PC-9 (cell line): ENCODE results near the gene PLVAP. TPM values are rescaled to one million over a fixed set of nuclear protein-coding genes. Genes with fewer than 3 reads are reported as not detected.

ENCODE experiments used
- BruUV-seq: library from RNA; stranded (reverse); fragments of 400-500 nt; replicated peaks from 2 replicates; lab custom pipeline; 2021; lab: Mats Ljungman, UMichigan
- CTCF ChIA-PET: fragments of 300-600 bp; sonication (Branson Sonifier 250); formaldehyde crosslinking; loops from one replicate; lab custom pipeline; 2022; ENCODE audit warnings: antibody characterized with exemption; lab: Charles Lee
- POLR2A ChIA-PET: fragments of 300-600 bp; sonication (Branson Sonifier 250); formaldehyde crosslinking; loops from one replicate; lab custom pipeline; 2022; ENCODE audit warnings: antibody characterized with exemption; ENCODE audit not compliant: unreplicated experiment; lab: Charles Lee
- DNase-seq, 2 experiments: peaks; one replicate each; pipeline versions ENCODE4 v3.0.0 to v3.0.0-alpha.2; 2015 to 2022; ENCODE audit warnings: mixed read lengths in 1 of 2
- H2AFZ ChIP-seq: fragments of 200-600 bp; sonication (generic); 2 replicates; pipeline ENCODE4 v1.8.1; 2017; ENCODE audit warnings: antibody characterized with exemption
- H3F3A ChIP-seq: fragments of 200-600 bp; sonication (generic); 2 replicates; pipeline ENCODE4 v1.8.1; 2017; ENCODE audit warnings: antibody characterized with exemption, mild to moderate bottlenecking, low read depth; ENCODE audit not compliant: insufficient read depth
- H3K27ac ChIP-seq: fragments of 200-600 bp; sonication (generic); 2 replicates; pipeline ENCODE4 v1.6.1; 2016; ENCODE audit warnings: mixed run types
- H3K27me3 ChIP-seq: fragments of 200-600 bp; sonication (generic); 2 replicates; pipeline ENCODE4 v1.6.1; 2016; ENCODE audit warnings: low read depth, mixed run types; ENCODE audit not compliant: insufficient read depth
- H3K36me3 ChIP-seq: fragments of 200-600 bp; sonication (generic); 2 replicates; pipeline ENCODE4 v1.6.1; 2016; ENCODE audit warnings: low read depth, mixed run types
- H3K4me1 ChIP-seq: fragments of 200-600 bp; sonication (generic); replicated peaks from 2 replicates; pipeline ENCODE4 v1.6.1; 2016; ENCODE audit warnings: mixed run types; ENCODE audit not compliant: insufficient read depth
- H3K4me2 ChIP-seq: fragments of 200-600 bp; sonication (generic); 2 replicates; pipeline ENCODE4 v1.6.1; 2017; ENCODE audit warnings: mixed run types
- H3K4me3 ChIP-seq: fragments of 200-600 bp; sonication (generic); 2 replicates; pipeline ENCODE4 v1.6.1; 2016; ENCODE audit warnings: mixed run types
- H3K79me2 ChIP-seq: fragments of 200-600 bp; sonication (generic); 2 replicates; pipeline ENCODE4 v1.6.1; 2017; ENCODE audit warnings: low read depth, mixed run types
- H3K9me2 ChIP-seq: fragments of 200-600 bp; sonication (generic); 2 replicates; pipeline ENCODE4 v1.8.1; 2017; ENCODE audit warnings: mild to moderate bottlenecking; ENCODE audit not compliant: insufficient read depth
- H3K9me3 ChIP-seq: fragments of 200-600 bp; sonication (generic); 2 replicates; pipeline ENCODE4 v1.8.1; 2016; ENCODE audit warnings: low read depth; ENCODE audit not compliant: insufficient read depth
- H4K20me1 ChIP-seq: fragments of 200-600 bp; sonication (generic); 2 replicates; pipeline ENCODE4 v1.8.1; 2017; ENCODE audit not compliant: insufficient read depth
- CTCF ChIP-seq: fragments of 200-600 bp; sonication (generic); conservative IDR thresholded peaks from 2 replicates; pipeline ENCODE4 v1.6.1; 2017; ENCODE audit warnings: mixed run types, antibody characterized with exemption, mild to moderate bottlenecking, moderate library complexity
- EZH2 ChIP-seq: fragments of 200-600 bp; sonication (generic); IDR thresholded peaks from 2 replicates; pipeline ENCODE4 v1.8.0; 2017; ENCODE audit warnings: antibody characterized with exemption, low read depth
- intact Hi-C: fragments of 100-400 bp; cut with micrococcal nuclease; formaldehyde crosslinking; loops from one replicate; pipeline ENCODE4 v1.10.0; 2022; ENCODE audit not compliant: unreplicated experiment
- total RNA-seq: library from RNA; stranded (reverse); gene quantifications from 2 replicates; pipeline ENCODE4 v1.2.3, GENCODE V29; 2021

The PLVAP gene
- total RNA-seq, 1 experiment from 2014 or later, result not detected

GRCh38 chr19:17358395-17358794, 18.7 kb downstream of the PLVAP start:
- H3K4me1 ChIP-seq, result no peaks in the 10 kb centered on the region
- ChIA-PET CTCF (interaction anchor here (0.6 kb wide), 1 partner anchor 19 kb away, joined by 3 read pairs; no protein-coding TSS in a partner anchor), POLR2A (no interaction called here)
- H3F3A ChIP-seq, result 0 out of 2 replicates have a peak, but pooled peaks cover 2% of the 10 kb centered on the region
- no peaks in the 10 kb centered on the region for H3K9me2 ChIP-seq
- DNase-seq, result peak in 1 of 2 experiments; percentile 15
- no peaks in the 10 kb centered on the region for H3K9me3 ChIP-seq
- intact Hi-C loops, result no loop called here
- TF ChIP-seq EZH2, result no peak
- no peak for TF ChIP-seq CTCF
- BruUV-seq, result no TSS peak
- H3K4me2 ChIP-seq, result no peak overlapping the region
- no peaks in the 10 kb centered on the region for H3K79me2 ChIP-seq
- H2AFZ ChIP-seq, result no peak overlapping the region
- no peaks in the 10 kb centered on the region for H3K27me3 ChIP-seq
- H3K36me3 ChIP-seq, result no peaks in the 10 kb centered on the region
- no peak overlapping the region for H3K27ac ChIP-seq
- no peak overlapping the region for H3K4me3 ChIP-seq
- no peaks in the 10 kb centered on the region for H4K20me1 ChIP-seq

- BruUV-seq, result no TSS peak
- no peak for TF ChIP-seq EZH2
- TF ChIP-seq CTCF, result no peak
- Histone ChIP-seq H3K36me3 (no peaks in the 10 kb centered on the region), H3F3A (0 out of 2 replicates have a peak, but pooled peaks cover 3% of the 10 kb centered on the region), H3K4me3 (no peak overlapping the region), H3K27me3 (no peaks in the 10 kb centered on the region), H3K9me2 (no peaks in the 10 kb centered on the region), H3K27ac (no peak overlapping the region), H2AFZ (no peak overlapping the region), H4K20me1 (no peaks in the 10 kb centered on the region), H3K4me1 (no peaks in the 10 kb centered on the region), H3K4me2 (no peak overlapping the region), H3K9me3 (no peaks in the 10 kb centered on the region), H3K79me2 (no peaks in the 10 kb centered on the region)
- intact Hi-C loops, result no loop called here
- CTCF ChIA-PET, result interaction anchor here (0.6 kb wide), 1 partner anchor 85 kb away, joined by 12 read pairs; no protein-coding TSS in a partner anchor
- no peak for DNase-seq
- POLR2A ChIA-PET, result no interaction called here
These were observed 19.4 kb downstream of the PLVAP start for GRCh38 chr19:17357724-17358123.

- H3K4me2 ChIP-seq, result no peak overlapping the region
- H4K20me1 ChIP-seq, result no peaks in the 10 kb centered on the region
- 0 out of 2 replicates have a peak, but pooled peaks cover 3% of the 10 kb centered on the region for H3F3A ChIP-seq
- H3K36me3 ChIP-seq, result no peaks in the 10 kb centered on the region
- H3K9me3 ChIP-seq, result no peaks in the 10 kb centered on the region
- ChIA-PET CTCF (interaction anchor here (0.6 kb wide), 1 partner anchor 86 kb away, joined by 12 read pairs; no protein-coding TSS in a partner anchor), POLR2A (no interaction called here)
- TF ChIP-seq EZH2 (no peak), CTCF (no peak)
- no peaks in the 10 kb centered on the region for H3K27me3 ChIP-seq
- H2AFZ ChIP-seq, result no peak overlapping the region
- BruUV-seq, result no TSS peak
- H3K79me2 ChIP-seq, result no peaks in the 10 kb centered on the region
- no peak overlapping the region for H3K4me3 ChIP-seq
- H3K4me1 ChIP-seq, result no peaks in the 10 kb centered on the region
- H3K9me2 ChIP-seq, result no peaks in the 10 kb centered on the region
- no peak for DNase-seq
- intact Hi-C loops, result no loop called here
- H3K27ac ChIP-seq, result no peak overlapping the region
These were observed 20.0 kb downstream of the PLVAP start for GRCh38 chr19:17357078-17357666.
